ENCODE results near the gene TOX2.

TOX2 gene

GRCh38 chr20:43916073-43916880 lies 1.6 kb downstream of the TOX2 start:
- peak in 1 of 2 experiments; percentile 26 for DNase-seq

DNA sequence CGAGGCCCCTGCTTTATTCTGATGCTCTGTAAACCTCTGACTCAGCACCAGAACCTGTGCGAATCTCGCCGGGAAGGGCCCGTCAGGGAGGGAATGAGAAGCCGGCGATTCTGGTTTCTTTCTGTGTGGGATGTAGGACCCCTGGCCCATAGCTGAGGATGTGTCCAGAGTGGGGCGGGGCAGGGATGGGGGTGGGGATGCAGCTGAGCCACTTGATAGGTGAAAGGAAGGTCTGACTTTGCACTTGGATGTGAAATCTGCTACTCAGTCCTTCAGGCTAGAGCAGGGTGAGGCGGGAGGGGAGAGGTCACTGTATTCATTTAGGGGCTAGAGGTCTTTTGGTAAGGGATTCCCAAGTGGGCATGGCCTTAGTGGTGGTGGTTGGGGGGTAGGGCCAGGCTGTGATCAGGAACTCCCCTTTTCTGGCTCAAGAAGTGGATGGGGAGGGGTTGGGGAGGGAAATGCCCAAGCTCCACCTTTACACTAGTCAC lies 2.3 kb downstream of the TOX2 start:
- DNase-seq, result peak in 1 of 2 experiments; percentile 14

GRCh38 chr20:43917380-43917779 lies 2.7 kb downstream of the TOX2 start:
- DNase-seq, result no peak

DNA sequence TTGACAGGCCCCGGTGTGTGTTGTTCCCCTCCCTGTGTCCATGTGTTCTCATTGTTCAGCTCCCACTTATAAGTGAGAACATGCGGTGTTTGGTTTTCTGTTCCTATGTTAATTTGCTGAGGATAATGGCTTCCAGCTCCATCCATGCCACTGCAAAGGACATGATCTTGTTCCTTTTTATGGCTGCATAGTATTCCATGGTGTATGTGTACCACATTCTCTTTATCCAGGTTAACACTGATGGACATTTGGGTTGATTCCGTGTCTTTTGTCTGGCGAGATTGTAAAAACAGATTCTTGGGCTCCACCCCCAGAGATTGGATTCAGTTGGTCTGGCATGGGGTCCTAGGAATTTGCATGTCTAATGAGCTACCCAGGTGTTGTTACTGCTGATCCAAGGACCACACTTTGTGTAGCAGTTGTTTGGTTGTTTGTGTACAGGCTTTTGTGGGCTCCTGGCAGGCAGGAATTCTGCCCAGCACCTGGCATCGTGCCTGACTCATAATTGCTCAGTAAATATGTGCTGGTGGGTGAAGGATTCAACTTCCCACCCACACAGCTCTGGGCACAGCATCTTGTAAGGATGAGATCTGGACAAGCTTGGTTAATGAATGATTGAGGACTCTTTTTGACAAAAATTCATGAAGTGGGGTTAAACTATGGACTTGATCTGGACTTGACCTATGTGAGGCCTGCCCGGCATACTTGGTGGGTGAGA lies 5.2 kb downstream of the TOX2 start:
- no peak for DNase-seq

- no peak for DNase-seq
These were observed 6.1 kb downstream of the TOX2 start for GRCh38 chr20:43920797-43921196.

DNA sequence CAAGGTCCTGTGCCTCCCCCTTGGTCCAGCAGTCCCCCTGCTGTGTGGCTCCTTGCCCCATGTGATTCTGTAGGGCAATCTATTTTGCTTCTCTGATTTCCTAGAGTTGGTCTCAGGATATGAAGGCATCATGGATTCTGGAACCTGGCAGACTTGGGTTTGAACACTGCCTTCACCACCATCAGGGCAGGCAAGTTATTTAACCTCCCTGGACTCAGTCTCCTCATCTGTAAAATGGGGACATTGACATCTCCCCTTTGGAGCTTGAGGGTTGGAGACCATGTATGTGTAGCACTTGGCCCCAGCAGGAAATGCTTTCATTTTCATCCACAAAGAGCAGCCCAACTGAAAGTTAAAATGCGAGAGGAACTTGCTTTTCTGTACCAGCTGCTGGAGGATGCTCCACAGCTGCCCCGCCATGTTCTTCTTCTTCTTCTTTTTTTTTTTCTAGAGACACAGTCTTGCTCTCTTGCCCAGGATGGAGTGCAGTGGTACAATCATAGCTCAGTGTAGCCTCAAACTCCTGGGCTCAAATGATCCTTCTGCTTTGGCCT lies 6.7 kb downstream of the TOX2 start:
- DNase-seq, result no peak

DNA sequence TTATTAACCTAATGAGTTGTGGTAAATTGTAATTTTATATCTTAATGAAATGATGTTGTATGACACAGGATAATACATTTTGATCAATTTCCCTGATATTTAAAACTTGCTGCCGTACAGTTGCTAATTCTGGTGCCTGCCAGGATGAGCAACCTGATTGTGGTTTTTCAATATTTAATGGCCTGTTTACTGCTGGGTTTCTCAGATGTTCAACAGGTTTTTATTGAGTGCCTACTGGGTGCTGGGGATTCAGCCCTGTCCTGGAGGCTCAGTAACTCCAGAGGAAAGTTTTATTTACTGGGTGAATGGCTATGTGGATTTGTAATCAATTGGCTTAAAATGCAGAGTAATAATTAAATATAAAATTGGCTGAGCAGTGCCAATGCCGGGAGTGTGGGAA lies 8.0 kb downstream of the TOX2 start:
- no peak for DNase-seq

- no peak for DNase-seq
These were observed 8.7 kb downstream of the TOX2 start for GRCh38 chr20:43923322-43923721.

GRCh38 chr20:43923917-43924316 lies 9.3 kb downstream of the TOX2 start:
- DNase-seq, result no peak

DNA sequence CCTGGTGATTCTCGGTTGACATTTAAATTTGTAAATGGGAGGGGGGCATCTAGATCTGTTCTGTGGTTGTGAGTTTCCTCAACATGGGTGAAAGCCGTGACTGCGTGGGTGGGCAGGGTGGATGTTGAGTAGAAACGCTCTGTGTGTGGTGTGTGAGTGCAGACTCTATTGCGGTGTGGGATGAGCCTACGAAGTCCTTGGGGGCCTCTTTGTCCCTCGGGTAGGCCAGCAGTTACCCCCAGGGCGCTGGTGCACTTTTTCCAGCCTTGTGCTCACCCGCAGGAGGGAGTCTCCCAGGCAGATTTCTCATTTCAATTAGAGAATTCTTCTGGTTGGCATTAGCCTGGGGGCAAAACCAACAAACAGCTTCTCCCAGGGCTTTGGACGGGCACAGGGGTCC lies 10.6 kb downstream of the TOX2 start:
- peak; percentile 69 to 79 for DNase-seq

DNA sequence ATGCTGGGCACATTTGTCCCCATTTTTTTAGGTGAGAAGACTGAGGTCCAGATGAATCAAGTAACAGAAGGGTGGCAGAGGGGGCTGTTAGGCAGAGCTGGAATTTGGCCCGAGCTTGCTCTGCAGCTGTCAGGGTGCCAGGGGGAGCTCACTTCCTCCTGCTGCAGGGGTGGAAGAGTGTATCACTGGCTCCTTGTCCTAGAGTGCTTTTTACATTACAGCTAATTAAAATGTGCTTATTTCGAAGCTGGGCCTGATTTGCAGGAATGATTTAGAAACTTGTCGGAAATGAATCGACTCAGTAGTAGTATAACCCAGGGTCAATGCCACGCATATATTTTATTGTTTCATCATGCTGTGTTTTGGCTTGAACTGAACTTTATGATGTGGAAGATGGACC lies 11.1 kb downstream of the TOX2 start:
- DNase-seq, result peak in 1 of 2 experiments; percentile 29

DNA sequence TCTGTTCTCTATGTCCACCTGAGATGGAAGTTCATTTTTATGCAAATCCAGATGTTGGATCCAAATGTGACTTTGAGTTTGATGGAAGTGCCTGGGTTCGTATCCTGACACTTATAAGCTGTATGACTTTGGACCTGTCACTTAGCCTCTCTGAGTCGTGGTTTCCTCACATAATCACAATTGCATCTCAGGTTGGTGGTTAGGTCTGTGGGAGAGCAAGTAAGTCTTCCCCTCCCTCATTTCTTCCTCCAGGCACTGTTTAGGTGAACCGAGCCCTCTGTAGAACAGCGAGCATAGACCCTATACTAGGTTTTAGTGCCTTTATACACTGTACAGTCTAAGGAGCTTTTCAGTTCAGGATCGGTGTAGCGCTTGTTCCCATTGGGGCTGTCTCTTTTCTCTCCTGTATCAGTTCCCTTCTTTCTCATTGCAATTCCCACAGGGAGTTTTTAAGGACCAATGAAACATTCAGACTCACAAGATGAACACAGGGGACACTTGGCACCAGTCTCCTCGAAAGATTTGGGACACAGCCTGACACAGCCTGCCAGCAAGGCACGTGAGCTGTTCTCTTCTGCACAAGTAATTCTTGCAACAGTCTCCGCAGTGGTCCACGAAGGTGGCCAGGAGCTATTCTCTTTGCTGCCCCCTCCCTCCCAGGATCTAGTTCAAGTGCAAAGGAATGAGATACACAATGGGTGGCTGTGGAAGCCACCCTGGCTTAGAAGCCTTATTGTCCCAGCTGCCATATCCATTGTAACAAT lies 11.8 kb downstream of the TOX2 start:
- no peak for DNase-seq

DNA sequence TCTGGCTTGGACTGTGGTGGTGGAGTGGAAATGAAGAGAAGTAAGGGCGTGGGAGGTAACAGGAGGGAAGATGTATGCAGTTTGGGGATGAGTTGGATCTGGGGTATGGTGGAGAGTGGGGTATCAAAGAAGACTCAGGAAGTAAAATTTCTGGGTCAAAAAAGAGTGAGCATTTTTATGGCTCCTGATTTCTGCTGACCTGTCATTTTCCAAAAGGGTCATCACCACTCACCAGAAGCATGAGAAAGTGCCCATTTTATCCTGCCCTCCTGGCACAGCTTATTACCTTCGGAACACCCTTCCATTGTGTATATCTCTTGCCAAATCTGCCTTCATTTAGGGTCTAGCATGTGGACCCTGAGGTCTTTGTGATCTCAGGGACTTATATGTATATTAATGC lies 17.3 kb downstream of the TOX2 start:
- no peak for DNase-seq

- no peak for DNase-seq
These were observed 20.2 kb downstream of the TOX2 start for GRCh38 chr20:43934833-43935232.

DNA sequence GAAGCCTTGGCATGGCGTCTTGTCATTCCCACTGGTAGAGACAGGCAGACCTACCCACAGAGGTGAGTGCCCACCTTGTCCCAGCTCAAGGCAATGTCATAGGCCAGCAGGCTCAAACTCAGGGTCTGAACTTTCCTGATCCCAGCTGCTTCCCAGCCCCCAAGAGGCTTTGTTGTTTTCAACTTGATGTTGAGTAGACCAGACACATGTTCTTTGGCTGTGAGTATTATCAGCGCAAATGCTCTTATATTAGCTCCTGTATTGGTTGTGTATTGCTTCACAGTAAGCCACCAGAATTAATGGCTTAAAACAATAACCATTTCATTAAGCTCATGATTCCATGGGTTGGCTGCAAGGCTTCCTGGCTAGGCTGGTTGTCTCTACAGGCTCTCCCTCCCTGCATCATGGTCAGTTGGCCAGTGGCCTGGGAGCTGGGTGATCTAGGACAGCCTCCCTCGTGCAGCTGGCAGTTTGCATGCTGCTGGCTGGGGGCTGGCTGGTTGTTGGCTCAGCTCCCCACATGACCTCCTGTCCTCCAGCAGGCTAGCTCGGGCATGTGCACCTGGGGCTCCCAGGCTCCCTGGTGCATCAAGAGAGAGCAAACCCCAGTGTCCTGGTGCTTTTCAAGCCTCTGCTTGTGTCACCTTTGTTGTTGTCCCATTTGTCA lies 21.6 kb downstream of the TOX2 start:
- DNase-seq, result no peak

GRCh38 chr20:43936805-43937204 lies 22.2 kb downstream of the TOX2 start:
- no peak for DNase-seq

- no peak for DNase-seq
These were observed 22.9 kb downstream of the TOX2 start for GRCh38 chr20:43937591-43937990.

- DNase-seq, result no peak
These were observed 23.5 kb downstream of the TOX2 start for GRCh38 chr20:43938017-43938655.

- DNase-seq, result no peak
These were observed 24.5 kb downstream of the TOX2 start for GRCh38 chr20:43938932-43939761.

DNA sequence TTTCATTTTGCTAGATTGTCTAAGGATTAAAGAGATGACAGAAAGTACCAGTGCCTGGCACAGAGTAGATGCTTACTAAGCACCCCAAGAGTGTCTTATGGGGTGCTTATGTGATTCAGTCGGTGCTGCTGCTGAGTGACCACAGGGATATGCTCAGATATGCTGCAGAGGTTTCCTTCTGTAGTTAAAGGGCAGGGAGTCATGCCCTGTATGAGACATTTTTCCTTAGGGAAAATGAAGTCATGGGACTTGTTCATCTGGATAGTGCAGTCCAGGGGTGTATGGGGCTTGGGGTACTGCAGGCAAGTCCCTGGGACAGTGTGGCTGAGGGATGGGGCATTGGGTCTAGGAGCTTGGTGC lies 25.1 kb downstream of the TOX2 start:
- DNase-seq, result no peak

All from activated CD4-positive, alpha-beta T cell treated with anti-CD3 and anti-CD28 coated beads, Interleukin-2, amount 50 U/mL, for 48 hours (primary cell).